Prostate gland (tissue), 2 donors: Measurements from ENCODE around the gene SUGCT. TPM values are rescaled to one million over a fixed set of nuclear protein-coding genes. Genes with fewer than 3 reads are reported as not detected.

Experiments used
- DNase-seq: peaks from one replicate; pipeline ENCODE4 v3.0.0-alpha.2; 2019; ENCODE audit warnings: low spot score
- H3K27ac ChIP-seq, 2 donors: fragments of 200-600 bp; sonication (generic); 2 replicates each; pipeline ENCODE4 v1.5.1; 2017 to 2019
- H3K27me3 ChIP-seq: fragments of 200-600 bp; sonication (generic); replicated peaks from 2 replicates; pipeline ENCODE4 v1.5.1; 2019; ENCODE audit not compliant: insufficient read depth
- H3K36me3 ChIP-seq, 2 donors: fragments of 200-600 bp; sonication (generic); 1 replicate in 1 of 2; 2 replicates in 1 of 2; pipeline versions ENCODE4 v1.5.1 to v1.8.1; 2017 to 2019
- H3K4me1 ChIP-seq: fragments of 200-600 bp; sonication (generic); replicated peaks from 2 replicates; pipeline ENCODE4 v1.5.1; 2019
- H3K4me3 ChIP-seq, 2 donors: fragments of 200-600 bp; sonication (generic); 2 replicates each; pipeline ENCODE4 v1.5.1; 2017 to 2019
- H3K9me3 ChIP-seq: fragments of 200-600 bp; sonication (generic); 2 replicates; pipeline ENCODE4 v1.5.1; 2017
- POLR2A ChIP-seq: fragments of 450-650 bp; IDR thresholded peaks from one replicate; pipeline ENCODE4 v1.6.1; 2016; ENCODE audit warnings: antibody characterized with exemption, mild to moderate bottlenecking
- POLR2AphosphoS5 ChIP-seq: sonication (generic); formaldehyde crosslinking; IDR thresholded peaks from one replicate; pipeline ENCODE4 v1.6.1; 2017; ENCODE audit warnings: antibody characterized with exemption
- WGBS: methylation state at CpG from one replicate; pipeline ENCODE4 v1.1.5; 2018; 5-methylcytosine and 5-hydroxymethylcytosine counted together
- intact Hi-C: fragments of 100-400 bp; cut with DNase I; formaldehyde crosslinking; loops from one replicate; pipeline ENCODE4 v1.14.2; 2022
- total RNA-seq, 2 donors: library from RNA; depleted of rRNA; stranded (reverse); fragments of >200 nt; gene quantifications; one replicate each; pipeline ENCODE4 v1.1.0, GENCODE V29; 2016
- TF ChIP-seq, protein P1 (sequence below), 4 experiments: fragments of 200-600 bp in 2 of 4; fragments of 450-650 bp in 2 of 4; sonication (generic) in 2 of 4; IDR thresholded peaks; 1 replicate in 3 of 4; 2 replicates in 1 of 4; pipeline ENCODE4 v1.5.1; 2016 to 2019; ENCODE audit warnings: antibody characterized with exemption in 4 of 4, mild to moderate bottlenecking in 2 of 4, moderate library complexity in 2 of 4

The SUGCT gene
- total RNA-seq, 2 donors from 2014 or later, result 2.2 to 3.2 TPM

DNA sequence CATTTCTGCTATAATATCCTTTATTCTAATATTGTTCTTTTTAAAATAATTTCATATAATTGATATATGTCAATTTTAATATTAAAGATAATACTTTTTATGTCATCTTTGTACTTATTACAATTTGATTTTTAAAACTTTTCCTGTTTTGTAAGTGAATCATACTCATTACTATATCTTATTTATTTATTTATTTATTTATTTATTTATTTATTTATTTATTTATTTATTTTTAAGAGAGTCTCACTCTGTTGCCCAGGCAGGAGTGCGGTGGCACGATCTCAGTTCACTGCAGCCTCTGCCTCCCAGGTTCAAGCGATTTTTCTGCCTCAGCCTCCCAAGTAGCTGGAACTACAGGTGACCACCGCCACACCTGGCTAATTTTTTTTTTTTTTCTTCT is 215.3 kb downstream of the SUGCT start:
- DNase-seq, result no peak
- Histone ChIP-seq H3K27me3 (no peaks in the 10 kb centered on the region), H3K9me3 (no peaks in the 10 kb centered on the region), H3K27ac (no peak overlapping the region), H3K4me1 (no peaks in the 10 kb centered on the region), H3K4me3 (no peak overlapping the region), H3K36me3 (no peaks in the 10 kb centered on the region)
- WGBS, result 96% methylated on average over 4 of the region's 4 CpGs
- intact Hi-C loops, result no loop called here
- no peak for TF ChIP-seq POLR2A
- TF ChIP-seq, protein P1, sequence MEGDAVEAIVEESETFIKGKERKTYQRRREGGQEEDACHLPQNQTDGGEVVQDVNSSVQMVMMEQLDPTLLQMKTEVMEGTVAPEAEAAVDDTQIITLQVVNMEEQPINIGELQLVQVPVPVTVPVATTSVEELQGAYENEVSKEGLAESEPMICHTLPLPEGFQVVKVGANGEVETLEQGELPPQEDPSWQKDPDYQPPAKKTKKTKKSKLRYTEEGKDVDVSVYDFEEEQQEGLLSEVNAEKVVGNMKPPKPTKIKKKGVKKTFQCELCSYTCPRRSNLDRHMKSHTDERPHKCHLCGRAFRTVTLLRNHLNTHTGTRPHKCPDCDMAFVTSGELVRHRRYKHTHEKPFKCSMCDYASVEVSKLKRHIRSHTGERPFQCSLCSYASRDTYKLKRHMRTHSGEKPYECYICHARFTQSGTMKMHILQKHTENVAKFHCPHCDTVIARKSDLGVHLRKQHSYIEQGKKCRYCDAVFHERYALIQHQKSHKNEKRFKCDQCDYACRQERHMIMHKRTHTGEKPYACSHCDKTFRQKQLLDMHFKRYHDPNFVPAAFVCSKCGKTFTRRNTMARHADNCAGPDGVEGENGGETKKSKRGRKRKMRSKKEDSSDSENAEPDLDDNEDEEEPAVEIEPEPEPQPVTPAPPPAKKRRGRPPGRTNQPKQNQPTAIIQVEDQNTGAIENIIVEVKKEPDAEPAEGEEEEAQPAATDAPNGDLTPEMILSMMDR (IDR thresholded peaks at IDR 0.05), result no peak
- no peak for TF ChIP-seq POLR2AphosphoS5

DNA sequence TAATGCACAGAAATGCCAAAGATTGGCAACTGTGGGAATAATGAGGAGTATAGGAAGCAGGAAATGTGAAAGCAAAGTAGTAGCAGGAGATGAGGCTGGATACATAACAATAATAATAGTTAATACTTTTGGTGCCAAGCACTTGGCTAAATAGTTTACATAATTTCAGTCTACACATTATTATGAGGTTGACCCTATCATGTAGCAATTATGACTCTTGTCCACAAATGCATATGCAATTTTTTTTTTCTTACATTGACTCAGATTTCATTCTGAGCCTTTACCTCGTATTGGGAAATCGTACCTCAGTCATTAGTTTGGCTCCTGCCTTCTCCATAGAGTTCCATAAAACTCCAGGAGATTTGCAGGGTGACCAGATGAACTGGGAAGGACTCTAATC is 219.9 kb downstream of the SUGCT start:
- no peaks in the 10 kb centered on the region for H3K27me3 ChIP-seq
- H3K4me3 ChIP-seq, result no peak overlapping the region
- no peaks in the 10 kb centered on the region for H3K9me3 ChIP-seq
- H3K36me3 ChIP-seq, result no peaks in the 10 kb centered on the region
- no peak overlapping the region for H3K27ac ChIP-seq
- no peaks in the 10 kb centered on the region for H3K4me1 ChIP-seq
- TF ChIP-seq POLR2A, result no peak
- TF ChIP-seq, protein P1 (IDR thresholded peaks at IDR 0.05), result no peak
- no peak for TF ChIP-seq POLR2AphosphoS5
- intact Hi-C loops, result no loop called here
- 87% methylated on average over 2 of the region's 2 CpGs for whole genome bisulfite sequencing
- DNase-seq, result no peak

DNA sequence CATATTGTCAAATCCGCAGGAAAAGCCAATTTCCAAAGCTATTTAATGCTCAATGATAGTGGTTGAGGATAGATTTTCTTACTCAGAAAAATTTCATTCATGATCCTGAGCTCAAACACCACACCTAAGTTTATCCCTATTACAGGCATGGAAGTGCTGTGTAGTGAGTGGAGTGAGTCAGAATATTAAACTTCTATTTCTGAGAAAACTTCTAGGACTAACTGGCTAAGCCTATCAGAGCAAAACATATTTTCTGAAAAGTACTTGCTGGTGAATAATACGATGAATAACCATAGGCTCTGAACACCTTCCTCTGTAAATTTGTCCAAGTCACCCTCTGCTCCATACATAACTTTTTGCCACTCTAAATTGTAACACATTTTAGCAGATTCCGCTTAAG is 221.5 kb downstream of the SUGCT start:
- Histone ChIP-seq H3K4me1 (no peaks in the 10 kb centered on the region), H3K27me3 (no peaks in the 10 kb centered on the region), H3K9me3 (no peaks in the 10 kb centered on the region), H3K4me3 (no peak overlapping the region), H3K36me3 (no peaks in the 10 kb centered on the region), H3K27ac (no peak overlapping the region)
- 93% methylated on average over 3 of the region's 3 CpGs for WGBS
- no peak for DNase-seq
- no peak for TF ChIP-seq POLR2AphosphoS5
- TF ChIP-seq POLR2A, result no peak
- TF ChIP-seq, protein P1 (IDR thresholded peaks at IDR 0.05), result no peak
- intact Hi-C loops, result no loop called here

DNA sequence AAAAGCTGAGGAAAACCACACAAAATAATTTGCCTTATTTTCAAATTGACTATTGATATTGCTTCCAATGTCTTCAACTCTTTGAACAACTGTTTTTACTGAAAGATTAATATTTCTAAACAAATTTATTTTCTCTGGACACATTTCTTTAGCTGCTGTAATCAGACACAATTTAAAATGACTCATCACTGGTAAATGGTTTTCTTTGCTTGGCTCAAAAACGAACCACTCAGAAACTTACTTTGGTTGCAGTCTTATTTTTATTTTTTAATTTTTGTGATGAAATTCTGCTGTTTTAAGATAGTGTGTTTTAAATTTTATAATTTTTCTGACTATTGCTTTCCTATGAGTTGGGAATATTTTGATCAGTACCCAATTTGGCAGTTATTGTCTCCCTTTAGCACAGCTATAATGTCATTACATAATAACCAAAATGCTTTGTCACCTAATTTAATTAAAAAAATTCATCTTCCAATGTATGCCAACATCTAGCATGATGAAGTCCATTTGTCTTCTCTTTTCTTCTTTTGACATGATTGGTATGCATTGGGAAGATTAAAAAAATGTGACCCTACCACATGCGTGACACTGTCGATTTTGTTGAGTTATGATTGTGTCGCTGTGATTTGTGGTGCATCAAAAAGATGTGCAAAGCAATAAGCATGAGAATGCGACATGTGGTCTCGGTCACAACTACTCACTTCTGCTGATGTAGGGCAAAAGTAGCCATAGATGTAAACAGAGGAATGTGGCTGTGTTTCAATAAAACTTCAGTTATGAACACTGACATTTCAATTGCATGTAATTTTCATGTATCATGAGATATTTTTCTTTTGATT is 222.3 kb downstream of the SUGCT start:
- Histone ChIP-seq H3K9me3 (no peaks in the 10 kb centered on the region), H3K27me3 (no peaks in the 10 kb centered on the region), H3K4me3 (no peak overlapping the region), H3K36me3 (no peaks in the 10 kb centered on the region), H3K27ac (no peak overlapping the region), H3K4me1 (no peaks in the 10 kb centered on the region)
- intact Hi-C loops, result no loop called here
- no peak for DNase-seq
- 86% methylated on average over 6 of the region's 6 CpGs for WGBS
- TF ChIP-seq, protein P1 (IDR thresholded peaks at IDR 0.05), result no peak
- TF ChIP-seq POLR2AphosphoS5 (no peak), POLR2A (no peak)
